ENCODE measurements around the gene GNA15. TPM values are rescaled to one million over a fixed set of nuclear protein-coding genes. Genes with fewer than 3 reads are reported as not detected.
"Not testable (repeated sequence)": the region's sequence is repeated elsewhere in the genome, so short reads cannot be mapped to it uniquely, and the experiment has no call there.

GNA15 gene
- total RNA-seq: 0.82 TPM

GRCh38 chr19:3135961-3136683 is at the start of gene GNA15:
Gene GNA15, plus strand, starts transcription at chr19:3136033. Its CDS starts 418 bp downstream, at chr19:3136451.
- DNase-seq (ENCODE audit: low spot score in 2 of 2): peak in 1 of 2 donors; percentile 35
- FAIRE-seq: no peak

- no peak for DNase-seq (ENCODE audit: low spot score in 2 of 2)
- no peak for FAIRE-seq
Observed at GRCh38 chr19:3087769-3088168, 48.1 kb upstream of the GNA15 start.

GRCh38 chr19:3089299-3089855 is 46.5 kb upstream of the GNA15 start:
- not testable (repeated sequence) for DNase-seq (ENCODE audit: low spot score in 2 of 2); FAIRE-seq

GRCh38 chr19:3094601-3095440 is 41.0 kb upstream of the GNA15 start:
- DNase-seq (ENCODE audit: low spot score in 2 of 2): no peak
- FAIRE-seq: no peak

GRCh38 chr19:3095441-3096191 is 40.2 kb upstream of the GNA15 start:
- DNase-seq (ENCODE audit: low spot score in 2 of 2) (no peak), FAIRE-seq (no peak)

GRCh38 chr19:3096267-3096901 is 39.4 kb upstream of the GNA15 start:
- FAIRE-seq (no peak), DNase-seq (ENCODE audit: low spot score in 2 of 2) (no peak)

- FAIRE-seq (no peak), DNase-seq (ENCODE audit: low spot score in 2 of 2) (no peak)
Observed at GRCh38 chr19:3096902-3097326, 38.9 kb upstream of the GNA15 start.

GRCh38 chr19:3097442-3097871 is 38.4 kb upstream of the GNA15 start:
- DNase-seq (ENCODE audit: low spot score in 2 of 2): no peak
- FAIRE-seq: no peak

GRCh38 chr19:3098141-3098514 is 37.7 kb upstream of the GNA15 start:
- DNase-seq (ENCODE audit: low spot score in 2 of 2): no peak
- FAIRE-seq: no peak

GRCh38 chr19:3098515-3099346 is 37.1 kb upstream of the GNA15 start:
- FAIRE-seq (no peak), DNase-seq (ENCODE audit: low spot score in 2 of 2) (peak; percentile 35 to 60)

- DNase-seq (ENCODE audit: low spot score in 2 of 2): no peak
- FAIRE-seq: no peak
Observed at GRCh38 chr19:3099347-3100145, 36.3 kb upstream of the GNA15 start.

GRCh38 chr19:3100331-3100730 is 35.5 kb upstream of the GNA15 start:
- DNase-seq (ENCODE audit: low spot score in 2 of 2) (no peak), FAIRE-seq (no peak)

GRCh38 chr19:3100747-3101730 is 34.8 kb upstream of the GNA15 start:
- DNase-seq (ENCODE audit: low spot score in 2 of 2) (no peak), FAIRE-seq (no peak)

- no peak for FAIRE-seq
- no peak for DNase-seq (ENCODE audit: low spot score in 2 of 2)
Observed at GRCh38 chr19:3102239-3103140, 33.3 kb upstream of the GNA15 start.

GRCh38 chr19:3104708-3104983 is 31.2 kb upstream of the GNA15 start:
- FAIRE-seq (no peak), DNase-seq (ENCODE audit: low spot score in 2 of 2) (no peak)

Data from frontal cortex (tissue), 4 donors.